ENCODE results near the gene TNC. TPM values are rescaled to one million over a fixed set of nuclear protein-coding genes. Genes with fewer than 3 reads are reported as not detected.

The TNC gene
- total RNA-seq, 6 experiments from 2014 or later, result 1.7 to 9.3 (median 4.0) TPM

GRCh38 chr9:114990901-114991300 is 127.1 kb downstream of the TNC start:
- DNase-seq (no peak), ATAC-seq (no peak)
- Histone ChIP-seq H3K36me3 (no peaks in the 10 kb centered on the region), H3K27ac (no peak overlapping the region), H3K4me1 (no peaks in the 10 kb centered on the region), H3K27me3 (no peaks in the 10 kb centered on the region), H3K9me3 (no peaks in the 10 kb centered on the region), H3K4me3 (no peak overlapping the region)
- no peak for TF ChIP-seq CTCF (IDR thresholded peaks at IDR 0.05)
- TF ChIP-seq POLR2A (IDR thresholded peaks at IDR 0.05), result no peak
- 69% methylated on average over 5 of the region's 6 CpGs for WGBS (ENCODE audit: insufficient coverage, low coverage, low lambda C conversion rate, missing lambda C conversion rate)
- intact Hi-C loops (cut with DNase I), result no loop called here

- TF ChIP-seq CTCF (IDR thresholded peaks at IDR 0.05), result no peak
- no peak for TF ChIP-seq POLR2A (IDR thresholded peaks at IDR 0.05)
- Histone ChIP-seq H3K4me3 (no peak overlapping the region), H3K4me1 (no peaks in the 10 kb centered on the region), H3K27me3 (no peaks in the 10 kb centered on the region), H3K27ac (no peak overlapping the region), H3K9me3 (no peaks in the 10 kb centered on the region), H3K36me3 (no peaks in the 10 kb centered on the region)
- ATAC-seq, result no peak
- intact Hi-C loops (cut with DNase I), result no loop called here
- DNase-seq, result no peak
- WGBS (ENCODE audit: insufficient coverage, low coverage, low lambda C conversion rate, missing lambda C conversion rate), result 35% methylated on average over 3 of the region's 4 CpGs
These were observed 128.2 kb downstream of the TNC start for GRCh38 chr9:114989600-114990410.

GRCh38 chr9:114988962-114989599 is 128.9 kb downstream of the TNC start:
- Histone ChIP-seq H3K4me3 (no peak overlapping the region), H3K4me1 (no peaks in the 10 kb centered on the region), H3K27me3 (no peaks in the 10 kb centered on the region), H3K9me3 (no peaks in the 10 kb centered on the region), H3K27ac (no peak overlapping the region), H3K36me3 (no peaks in the 10 kb centered on the region)
- 82% methylated on average over 7 of the region's 8 CpGs for WGBS (ENCODE audit: insufficient coverage, low coverage, low lambda C conversion rate, missing lambda C conversion rate)
- intact Hi-C loops (cut with DNase I), result no loop called here
- DNase-seq (no peak), ATAC-seq (peak in 3 of 4 donors; percentile 12 to 52 (median 20))
- TF ChIP-seq POLR2A (IDR thresholded peaks at IDR 0.05) (no peak), CTCF (IDR thresholded peaks at IDR 0.05) (no peak)

- TF ChIP-seq CTCF (IDR thresholded peaks at IDR 0.05) (no peak), POLR2A (IDR thresholded peaks at IDR 0.05) (no peak)
- WGBS (ENCODE audit: insufficient coverage, low coverage, low lambda C conversion rate, missing lambda C conversion rate), result 85% methylated on average over 1 of the region's 1 CpG
These were observed 130.8 kb downstream of the TNC start for GRCh38 chr9:114987116-114987515.

More at GRCh38 chr9:114987116-114987515, 130.8 kb downstream of the TNC start:
- Histone ChIP-seq H3K27me3 (no peaks in the 10 kb centered on the region), H3K4me1 (no peaks in the 10 kb centered on the region), H3K9me3 (no peaks in the 10 kb centered on the region), H3K4me3 (no peak overlapping the region), H3K36me3 (no peaks in the 10 kb centered on the region), H3K27ac (no peak overlapping the region)
- intact Hi-C loops (cut with DNase I), result no loop called here
- ATAC-seq (no peak), DNase-seq (no peak)

All from right lobe of liver (tissue), 6 donors.